Stimulated activated naive CD8-positive, alpha-beta T cell treated with anti-CD3 and anti-CD28 coated beads, Interleukin-15, amount 100 ng/mL, for 72 hours (primary cell): Measurements from ENCODE around the gene ERBB4.

Experiments used
- ATAC-seq: fragments of 150-1000 bp; cut with Tn5 transposase; 2 replicates; pipeline ENCODE4 v1.10.0; 2021; ENCODE audit warnings: mild to moderate bottlenecking, moderate library complexity
- DNase-seq, 2 donors: peaks; one replicate each; pipeline ENCODE4 v3.0.0; 2021 to 2022
- H3K27ac Mint-ChIP-seq, 2 donors: one replicate each; pipeline ENCODE4 v1.8.0; 2022; ENCODE audit warnings: mild to moderate bottlenecking in 2 of 2, mixed read lengths in 2 of 2, moderate library complexity in 2 of 2
- H3K27me3 Mint-ChIP-seq: one replicate; pipeline ENCODE4 v1.8.0; 2022; ENCODE audit warnings: mixed read lengths
- H3K4me1 Mint-ChIP-seq: one replicate; pipeline ENCODE4 v1.8.0; 2022; ENCODE audit warnings: mild to moderate bottlenecking, mixed read lengths
- H3K4me3 Mint-ChIP-seq, 2 donors: one replicate each; pipeline ENCODE4 v1.8.0; 2022; ENCODE audit warnings: mild to moderate bottlenecking in 2 of 2, mixed read lengths in 2 of 2, moderate library complexity in 1 of 2
- H3K9me3 Mint-ChIP-seq, 2 donors: one replicate each; pipeline ENCODE4 v1.8.0; 2022; ENCODE audit warnings: mixed read lengths in 2 of 2

ERBB4 gene

DNA sequence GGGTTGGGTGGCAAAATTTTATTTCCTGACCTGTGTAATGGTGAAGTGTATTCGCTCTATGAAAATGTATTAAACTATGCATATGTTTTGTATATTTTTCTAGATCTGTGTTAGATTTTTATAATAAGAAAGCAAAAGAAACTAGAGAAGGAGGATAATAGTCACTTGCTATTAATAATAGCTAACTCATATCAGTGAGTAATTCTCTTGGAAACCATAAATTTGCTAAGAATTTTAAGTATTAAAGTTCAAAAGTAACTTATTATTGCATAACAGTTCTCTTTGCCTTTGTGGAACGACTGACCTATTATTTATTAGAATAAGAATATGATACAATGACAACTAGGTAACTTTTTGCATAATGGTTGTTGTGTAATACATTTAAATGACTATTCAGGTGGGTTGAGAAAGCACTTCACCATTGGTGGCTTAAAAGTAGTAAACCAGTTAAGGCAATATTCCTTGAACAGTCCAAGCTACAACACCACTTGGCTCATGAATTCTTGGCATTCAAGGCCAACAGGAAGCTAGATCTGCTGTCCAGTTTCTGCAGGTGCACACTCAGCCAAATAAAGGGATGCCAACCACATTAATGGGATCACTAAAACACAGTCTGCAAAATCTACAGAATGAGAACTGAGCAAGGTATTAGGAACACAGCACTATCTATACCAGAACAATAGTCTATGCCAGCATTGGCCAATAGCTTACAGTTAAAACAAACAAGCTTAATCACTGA is 1060.9 kb downstream of the ERBB4 start:
- H3K27ac Mint-ChIP-seq, result no peak overlapping the region

DNA sequence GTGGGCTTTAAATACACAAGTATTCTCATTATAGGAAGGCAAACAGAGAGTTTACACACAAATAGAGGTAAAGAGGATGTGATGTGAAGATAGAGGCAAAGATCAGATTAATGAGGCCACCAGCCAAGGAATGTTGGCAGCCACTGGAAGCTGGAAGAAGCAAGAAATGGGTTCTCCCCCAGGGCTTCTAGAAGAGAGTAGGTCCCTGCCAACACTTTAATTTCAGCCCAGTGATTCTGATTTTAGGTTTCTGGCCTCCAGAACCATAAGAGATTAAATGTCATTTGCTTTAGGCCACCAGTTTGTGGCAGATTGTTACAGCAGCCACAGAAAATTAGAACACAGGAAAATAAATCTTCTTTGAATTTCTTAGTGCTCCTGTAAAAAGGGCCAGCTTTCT is 1065.5 kb downstream of the ERBB4 start:
- Mint-ChIP-seq H3K9me3 (no peaks in the 10 kb centered on the region), H3K4me3 (no peak overlapping the region), H3K4me1 (no peaks in the 10 kb centered on the region), H3K27me3 (no peaks in the 10 kb centered on the region), H3K27ac (no peak overlapping the region)
- ATAC-seq (no peak), DNase-seq (no peak)

More for the DNA sequence above, 1060.9 kb downstream of the ERBB4 start:
- H3K4me1 Mint-ChIP-seq, result no peaks in the 10 kb centered on the region
- H3K27me3 Mint-ChIP-seq, result no peaks in the 10 kb centered on the region
- no peak for ATAC-seq
- DNase-seq, result no peak
- H3K4me3 Mint-ChIP-seq, result no peak overlapping the region
- H3K9me3 Mint-ChIP-seq, result peaks cover 0 to 5% of the 10 kb centered on the region in 2 donors

DNA sequence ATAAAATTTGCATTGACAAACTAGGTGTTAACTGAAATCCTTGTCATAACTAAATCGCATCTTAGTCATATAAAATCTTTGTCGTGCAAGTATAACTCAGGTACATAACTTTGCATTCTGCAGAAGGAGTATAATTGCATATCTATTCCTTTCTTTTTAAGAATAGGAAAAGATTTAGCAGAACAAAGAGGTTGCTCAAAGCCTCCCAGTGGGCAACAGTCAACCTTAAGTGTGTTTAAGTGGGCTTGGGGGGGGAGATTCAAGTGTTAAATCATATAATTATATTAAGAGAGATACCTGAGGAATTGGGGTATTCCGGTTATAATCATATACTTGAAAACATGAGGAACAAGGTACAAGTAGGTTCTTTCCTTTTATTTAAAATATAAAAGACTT is 1068.9 kb downstream of the ERBB4 start:
- Mint-ChIP-seq H3K9me3 (no peaks in the 10 kb centered on the region), H3K4me3 (no peak overlapping the region), H3K27ac (no peak overlapping the region), H3K27me3 (no peaks in the 10 kb centered on the region), H3K4me1 (no peaks in the 10 kb centered on the region)
- no peak for DNase-seq
- no peak for ATAC-seq

DNA sequence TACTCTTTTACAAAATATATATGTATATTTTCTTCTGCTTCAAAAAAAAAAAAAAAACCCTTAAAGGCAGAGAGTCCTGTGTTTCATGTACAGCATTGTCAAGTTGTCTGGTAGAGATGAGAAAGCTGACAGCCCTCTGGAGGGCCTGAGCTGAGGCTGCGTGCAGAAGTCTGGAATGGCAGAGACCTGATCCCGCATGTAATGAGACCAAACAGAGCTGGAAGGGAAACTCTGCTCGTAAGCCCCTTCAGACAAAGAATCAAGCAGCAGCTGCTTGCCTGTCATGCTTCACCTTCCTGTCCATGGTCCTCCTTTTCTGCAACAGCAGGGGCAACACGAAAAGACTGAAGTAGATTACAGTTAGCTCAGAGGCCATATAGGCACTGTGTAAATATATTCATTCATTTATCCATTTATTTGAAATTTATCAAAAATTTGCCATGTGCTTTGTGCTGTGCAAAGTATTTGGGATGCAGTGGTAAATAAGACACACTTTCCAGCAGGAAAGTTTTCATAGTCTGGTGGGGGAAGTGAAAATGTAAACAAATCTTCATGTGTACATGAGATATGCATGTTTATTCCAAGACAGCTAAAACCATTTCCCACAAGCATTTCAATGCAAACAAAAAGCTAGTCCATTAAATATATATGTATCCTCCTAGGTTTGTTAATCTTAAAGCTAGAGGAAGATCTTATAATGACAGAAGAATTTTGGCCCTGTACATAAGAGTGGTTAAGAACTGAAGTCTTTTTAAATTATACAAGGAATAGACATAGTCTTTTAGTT is 1069.5 kb downstream of the ERBB4 start:
- H3K27me3 Mint-ChIP-seq, result no peaks in the 10 kb centered on the region

DNA sequence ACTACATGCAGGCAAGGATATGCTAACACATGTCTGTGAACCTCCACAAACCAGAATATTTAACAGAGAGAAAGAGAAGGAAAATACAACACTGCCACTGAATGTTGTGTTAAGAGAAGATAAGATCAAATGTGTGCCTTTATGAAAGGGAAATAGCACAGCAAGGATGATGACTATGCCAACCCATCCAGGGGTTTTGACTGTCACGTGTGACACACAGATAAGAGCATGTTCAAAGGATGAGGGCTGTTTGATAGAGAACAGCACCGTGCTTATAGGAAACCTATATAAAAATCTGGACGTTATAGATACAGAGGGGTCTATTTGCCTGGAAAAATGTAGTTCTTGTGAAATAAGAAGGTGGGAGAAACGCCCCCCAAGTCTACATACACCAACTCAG is 1070.4 kb downstream of the ERBB4 start:
- Mint-ChIP-seq H3K27me3 (no peaks in the 10 kb centered on the region), H3K27ac (no peak overlapping the region)

More for the DNA sequence above, 1069.5 kb downstream of the ERBB4 start:
- no peak overlapping the region for H3K4me3 Mint-ChIP-seq
- no peak overlapping the region for H3K27ac Mint-ChIP-seq
- ATAC-seq (no peak), DNase-seq (no peak)
- no peaks in the 10 kb centered on the region for H3K9me3 Mint-ChIP-seq
- no peaks in the 10 kb centered on the region for H3K4me1 Mint-ChIP-seq

DNA sequence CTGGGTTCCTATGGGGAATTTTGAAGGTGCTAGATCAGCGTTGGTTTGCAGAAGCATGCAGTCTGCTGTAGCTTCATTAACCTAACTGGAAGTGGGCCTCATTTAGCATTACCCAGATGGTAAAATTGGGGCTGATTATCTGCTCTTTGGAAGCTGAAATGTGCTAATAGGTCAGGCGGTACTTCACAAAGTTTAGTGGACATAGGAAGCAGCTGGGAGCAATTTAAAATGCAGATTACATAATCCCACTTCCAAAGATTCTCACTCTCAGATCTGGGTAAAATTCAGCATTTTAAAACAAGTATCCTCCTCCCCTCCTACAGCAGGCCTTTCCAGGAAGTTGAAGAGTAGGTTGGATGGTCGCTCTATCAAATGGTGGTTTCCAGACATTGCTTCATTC is 1075.2 kb downstream of the ERBB4 start:
- ATAC-seq, result no peak
- Mint-ChIP-seq H3K4me1 (no peaks in the 10 kb centered on the region), H3K27ac (no peak overlapping the region), H3K27me3 (no peaks in the 10 kb centered on the region), H3K9me3 (no peaks in the 10 kb centered on the region), H3K4me3 (no peak overlapping the region)
- no peak for DNase-seq

More for the DNA sequence above, 1070.4 kb downstream of the ERBB4 start:
- no peak for DNase-seq
- Mint-ChIP-seq H3K4me1 (no peaks in the 10 kb centered on the region), H3K9me3 (no peaks in the 10 kb centered on the region), H3K4me3 (no peak overlapping the region)
- no peak for ATAC-seq

DNA sequence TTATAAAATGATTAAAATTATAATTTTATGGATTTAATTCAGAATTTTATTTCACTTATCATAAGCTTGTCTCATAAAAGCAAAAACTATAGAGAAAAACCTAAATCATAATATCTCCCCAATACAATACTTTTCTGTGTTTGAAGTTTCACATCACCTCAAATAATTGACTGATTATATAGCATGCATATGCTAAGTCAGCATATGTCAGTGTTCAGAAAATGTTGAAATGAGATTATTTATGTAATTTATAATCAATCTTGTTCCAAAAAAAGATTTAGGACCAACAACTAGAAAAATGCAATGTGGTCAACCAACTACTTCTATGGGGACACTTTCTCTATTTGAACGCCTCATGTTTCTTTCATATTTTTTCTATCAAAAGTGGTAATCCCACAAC is 1079.6 kb downstream of the ERBB4 start:
- ATAC-seq (no peak), DNase-seq (no peak)
- Mint-ChIP-seq H3K27me3 (no peaks in the 10 kb centered on the region), H3K9me3 (no peaks in the 10 kb centered on the region), H3K4me1 (no peaks in the 10 kb centered on the region), H3K27ac (no peak overlapping the region), H3K4me3 (no peak overlapping the region)

DNA sequence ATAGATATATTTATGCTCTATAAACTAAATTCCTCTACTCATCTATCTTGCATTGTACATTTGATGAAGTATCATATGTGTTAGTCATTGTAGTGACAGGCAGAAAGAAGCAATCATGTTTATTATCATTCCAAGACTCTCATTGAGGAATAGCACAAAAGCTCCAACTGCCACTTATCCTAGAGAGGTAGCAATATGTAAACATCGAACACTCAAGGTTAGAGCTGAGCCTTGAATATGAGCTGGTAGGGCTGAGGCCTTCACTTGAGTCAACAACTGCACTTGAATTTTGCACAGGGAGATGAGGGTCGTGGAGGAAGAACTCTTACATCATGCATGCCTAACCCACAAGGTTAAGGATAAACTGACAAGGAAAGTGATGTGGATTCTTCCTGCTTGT is 1081.3 kb downstream of the ERBB4 start:
- no peak for ATAC-seq
- H3K9me3 Mint-ChIP-seq, result no peaks in the 10 kb centered on the region
- no peak for DNase-seq
- no peaks in the 10 kb centered on the region for H3K27me3 Mint-ChIP-seq
- no peak overlapping the region for H3K4me3 Mint-ChIP-seq
- no peak overlapping the region for H3K27ac Mint-ChIP-seq
- H3K4me1 Mint-ChIP-seq, result no peaks in the 10 kb centered on the region

DNA sequence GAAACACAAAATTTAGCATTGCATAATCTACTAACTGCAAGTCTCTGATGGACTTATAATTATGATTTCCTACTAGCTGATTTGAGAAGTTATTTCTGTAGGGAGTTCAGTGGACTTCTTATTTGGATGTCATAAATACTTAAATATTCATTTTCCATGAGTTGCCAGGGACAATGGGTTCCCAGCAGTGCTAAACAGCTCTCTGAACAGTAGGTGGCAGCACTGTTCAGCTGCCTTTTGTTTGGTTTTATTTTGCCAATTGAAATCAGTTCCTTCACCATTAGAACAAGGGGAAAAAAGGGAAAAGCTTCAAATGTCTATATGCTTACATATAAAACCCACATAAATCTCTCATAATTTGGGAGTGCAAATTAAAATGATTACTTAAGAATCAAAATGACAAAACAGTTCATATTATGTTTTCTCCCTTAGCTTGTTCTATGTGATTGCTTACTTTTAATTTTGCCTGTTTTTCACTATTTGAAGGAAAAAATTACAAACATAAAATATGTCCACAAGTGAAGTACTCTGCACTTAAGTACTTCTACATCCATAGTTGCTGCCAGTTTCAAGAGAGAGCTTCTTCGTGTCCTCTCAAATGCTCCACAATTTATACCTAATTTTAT is 1083.3 kb downstream of the ERBB4 start:
- Mint-ChIP-seq H3K4me1 (no peaks in the 10 kb centered on the region), H3K27me3 (no peaks in the 10 kb centered on the region), H3K9me3 (no peaks in the 10 kb centered on the region), H3K4me3 (no peak overlapping the region), H3K27ac (no peak overlapping the region)
- ATAC-seq, result no peak
- no peak for DNase-seq

DNA sequence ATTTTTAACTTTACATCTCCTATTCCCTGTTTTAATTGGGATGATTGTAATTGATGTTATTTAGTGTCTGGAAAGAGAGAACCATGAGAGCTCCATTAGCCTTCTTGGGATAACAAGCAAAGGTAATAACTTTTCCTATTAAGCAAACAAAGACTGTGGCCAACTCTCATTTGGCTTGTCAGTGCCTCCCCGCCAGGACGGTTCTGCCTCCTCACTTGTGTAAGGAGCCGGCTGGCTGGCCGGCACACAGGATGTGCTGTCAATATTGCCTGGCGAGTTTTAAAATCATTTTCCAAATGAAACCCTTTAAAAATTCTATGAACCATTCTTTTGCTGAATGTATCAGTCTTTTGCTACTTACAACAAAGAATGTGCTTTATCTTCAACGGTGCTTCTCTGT is 1083.9 kb downstream of the ERBB4 start:
- Mint-ChIP-seq H3K27ac (no peak overlapping the region), H3K9me3 (no peaks in the 10 kb centered on the region), H3K27me3 (no peaks in the 10 kb centered on the region), H3K4me1 (no peaks in the 10 kb centered on the region), H3K4me3 (no peak overlapping the region)
- DNase-seq, result no peak
- no peak for ATAC-seq

DNA sequence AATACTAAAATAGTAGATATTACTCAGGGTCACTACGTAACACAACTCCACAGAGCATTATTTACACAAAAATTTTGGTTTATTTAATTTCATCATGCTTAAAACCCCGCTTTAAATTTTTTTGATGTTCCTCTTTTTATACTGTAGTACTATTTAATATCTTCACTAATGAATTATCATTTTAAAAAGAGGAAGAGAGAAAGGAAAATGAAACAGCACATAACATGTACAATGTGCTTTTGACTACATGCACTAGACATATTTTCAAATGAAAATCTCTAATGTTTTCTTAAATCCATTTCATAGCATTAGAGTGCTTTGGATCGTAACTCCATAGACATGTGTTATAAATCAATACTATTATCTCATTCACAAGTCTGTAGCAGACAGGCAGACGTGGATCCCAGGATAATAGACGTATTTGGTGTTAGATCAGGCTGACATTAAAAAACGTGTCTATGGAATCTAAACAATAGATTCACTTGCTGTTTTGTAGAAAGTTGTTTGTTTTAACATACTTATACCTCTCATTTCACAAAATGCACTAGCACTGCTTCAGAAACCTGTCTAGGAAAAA is 1085.2 kb downstream of the ERBB4 start:
- H3K27me3 Mint-ChIP-seq, result no peaks in the 10 kb centered on the region
- DNase-seq, result no peak
- no peak for ATAC-seq
- H3K4me3 Mint-ChIP-seq, result no peak overlapping the region
- H3K9me3 Mint-ChIP-seq, result no peaks in the 10 kb centered on the region
- no peaks in the 10 kb centered on the region for H3K4me1 Mint-ChIP-seq
- H3K27ac Mint-ChIP-seq, result no peak overlapping the region

DNA sequence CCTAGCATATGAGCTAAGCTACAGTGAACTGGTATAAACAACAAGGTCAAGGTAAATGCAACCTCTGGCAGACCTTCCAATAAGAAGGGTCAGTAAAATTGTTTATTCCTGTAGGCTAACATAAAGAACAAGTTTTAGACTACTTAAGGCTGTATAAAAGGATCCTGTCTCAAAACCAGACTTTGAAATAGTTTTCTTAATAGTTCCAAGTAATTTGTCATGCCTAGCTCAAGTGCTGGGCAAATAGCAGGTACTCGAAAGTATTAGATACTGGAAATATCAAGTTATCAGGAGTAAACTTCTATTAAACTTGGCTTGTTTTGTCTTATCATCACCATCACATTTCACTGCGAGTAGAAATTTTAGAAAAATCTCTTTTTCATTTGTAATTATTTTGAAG is 1087.0 kb downstream of the ERBB4 start:
- ATAC-seq, result no peak
- H3K27ac Mint-ChIP-seq, result no peak overlapping the region
- no peaks in the 10 kb centered on the region for H3K27me3 Mint-ChIP-seq
- H3K9me3 Mint-ChIP-seq, result no peaks in the 10 kb centered on the region
- no peaks in the 10 kb centered on the region for H3K4me1 Mint-ChIP-seq
- no peak for DNase-seq
- no peak overlapping the region for H3K4me3 Mint-ChIP-seq

DNA sequence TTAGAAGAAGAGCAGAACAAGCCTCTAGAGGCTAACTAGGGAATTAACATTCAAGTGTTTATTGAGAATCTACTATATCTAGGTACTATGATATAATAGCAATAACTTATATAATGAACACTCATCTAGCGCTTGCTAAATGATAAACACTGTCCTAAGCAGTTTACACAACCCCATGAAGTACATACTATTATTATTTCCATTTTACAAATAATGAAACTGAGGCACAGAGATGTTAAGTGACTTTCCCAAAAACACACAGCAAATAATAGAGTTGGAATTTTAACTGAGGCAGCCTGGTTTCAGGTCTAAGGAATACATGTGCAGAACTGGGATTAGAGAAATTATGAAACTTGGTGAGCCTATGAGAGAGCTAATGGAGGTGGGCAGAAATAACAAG is 1088.8 kb downstream of the ERBB4 start:
- ATAC-seq, result no peak
- Mint-ChIP-seq H3K27ac (no peak overlapping the region), H3K27me3 (no peaks in the 10 kb centered on the region), H3K9me3 (no peaks in the 10 kb centered on the region), H3K4me1 (no peaks in the 10 kb centered on the region), H3K4me3 (no peak overlapping the region)
- DNase-seq, result no peak

DNA sequence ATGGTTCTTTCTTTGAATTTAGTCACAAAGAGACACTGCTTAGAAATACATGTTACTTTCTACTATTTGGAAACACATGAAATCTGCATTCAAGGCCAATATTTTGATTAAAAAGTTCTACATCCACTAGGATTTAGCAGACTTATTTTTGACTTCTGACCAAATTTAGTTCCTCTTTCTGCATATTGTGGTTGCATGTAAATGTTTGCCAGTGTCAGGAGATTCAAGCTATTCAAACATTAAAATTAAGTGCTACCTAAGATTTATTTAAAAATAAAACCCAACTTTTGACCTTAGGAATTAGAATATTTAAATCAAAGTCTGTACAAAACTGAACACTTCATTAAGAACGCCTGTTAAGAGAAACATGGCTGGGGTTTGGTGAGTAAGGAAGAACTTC is 1091.1 kb downstream of the ERBB4 start:
- Mint-ChIP-seq H3K4me3 (no peak overlapping the region), H3K27ac (no peak overlapping the region), H3K9me3 (no peaks in the 10 kb centered on the region), H3K27me3 (no peaks in the 10 kb centered on the region), H3K4me1 (no peaks in the 10 kb centered on the region)
- ATAC-seq (no peak), DNase-seq (no peak)

DNA sequence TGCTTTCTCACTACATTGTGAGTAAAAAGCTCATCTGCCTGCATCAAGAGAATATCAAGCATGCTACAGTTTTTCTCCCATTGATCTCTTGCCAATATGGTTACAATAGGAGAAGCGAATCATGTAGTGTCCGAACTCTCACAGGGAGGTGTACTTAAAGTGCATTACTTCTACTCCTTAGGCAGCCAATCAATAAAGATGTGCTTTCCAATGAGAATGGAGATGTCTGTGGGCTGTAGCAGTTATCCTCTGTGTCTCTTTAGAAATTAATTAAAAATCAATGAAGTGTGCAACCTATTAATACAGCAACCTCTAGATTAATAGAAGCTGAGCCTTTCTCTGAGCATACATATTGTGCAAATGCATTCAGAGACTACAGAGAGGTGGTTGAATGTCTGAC is 1098.5 kb downstream of the ERBB4 start:
- no peak for DNase-seq
- Mint-ChIP-seq H3K4me3 (no peak overlapping the region), H3K4me1 (no peaks in the 10 kb centered on the region), H3K27ac (no peak overlapping the region), H3K9me3 (peaks cover 0 to 3% of the 10 kb centered on the region in 2 donors), H3K27me3 (no peaks in the 10 kb centered on the region)
- ATAC-seq, result no peak

DNA sequence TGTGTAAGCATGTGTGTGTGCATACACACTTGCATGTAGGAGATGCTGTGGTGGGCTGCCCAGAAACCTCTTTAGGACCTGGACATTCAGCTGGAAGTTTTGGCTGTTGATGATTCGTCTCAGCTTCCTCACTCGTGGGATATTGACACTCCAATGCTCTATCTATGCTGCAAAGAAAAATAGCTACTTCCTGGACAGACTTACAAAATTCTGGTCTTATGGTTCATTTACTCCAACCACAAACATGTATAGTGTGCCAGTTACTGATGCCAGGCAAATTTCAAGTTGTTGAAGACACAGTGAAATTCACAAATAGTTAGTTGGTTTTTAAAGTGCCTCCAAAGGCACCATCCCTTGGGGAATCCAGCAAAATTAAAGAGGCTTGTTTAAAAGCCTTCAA is 1099.6 kb downstream of the ERBB4 start:
- H3K9me3 Mint-ChIP-seq, result peaks cover 0 to 3% of the 10 kb centered on the region in 2 donors
- H3K4me1 Mint-ChIP-seq, result no peaks in the 10 kb centered on the region
- no peak overlapping the region for H3K27ac Mint-ChIP-seq
- ATAC-seq, result no peak
- DNase-seq, result no peak
- no peaks in the 10 kb centered on the region for H3K27me3 Mint-ChIP-seq
- no peak overlapping the region for H3K4me3 Mint-ChIP-seq
